B cell (primary cell): ENCODE data around the gene TNFRSF1A. TPM values are rescaled to one million over a fixed set of nuclear protein-coding genes. Genes with fewer than 3 reads are reported as not detected.

Experiments
- ATAC-seq: fragments of 200-7000 bp; cut with Tn5 transposase; one replicate; pipeline ENCODE4 v1.10.0; 2021; ENCODE audit warnings: low read depth, mild to moderate bottlenecking, moderate number of reproducible peaks, moderate library complexity
- CTCF ChIA-PET: fragments of 350-600 bp; sonication (Branson Sonifier 250); formaldehyde crosslinking; loops from one replicate; lab custom pipeline; 2021; ENCODE audit warnings: antibody characterized with exemption, inconsistent platforms; lab: Charles Lee
- POLR2A ChIA-PET: fragments of 350-600 bp; sonication (Branson Sonifier 250); formaldehyde crosslinking; loops from one replicate; lab custom pipeline; 2021; ENCODE audit warnings: antibody characterized with exemption; lab: Charles Lee
- DNase-seq: peaks from one replicate; pipeline ENCODE4 v3.0.0; 2013
- H2AFZ ChIP-seq: 2 replicates; pipeline ENCODE4 v1.6.1; 2012; ENCODE audit warnings: mild to moderate bottlenecking, low read depth, low read length; ENCODE audit not compliant: insufficient read depth, poor library complexity, severe bottlenecking
- H3K27ac ChIP-seq, 2 donors: 1 replicate in 1 of 2; 2 replicates in 1 of 2; pipeline ENCODE4 v1.5.1; 2012 to 2013; ENCODE audit warnings: low read length in 2 of 2, mild to moderate bottlenecking in 2 of 2, moderate library complexity in 1 of 2
- H3K27me3 ChIP-seq, 4 experiments: fragments of 200-600 bp in 1 of 4; sonication (generic) in 1 of 4; replicated peaks in 1 of 4; 1 replicate in 2 of 4; 2 replicates in 2 of 4; pipeline versions ENCODE4 v1.6.1 to v1.7.0; 2013 to 2016; ENCODE audit warnings: low read length in 3 of 4, mild to moderate bottlenecking in 2 of 4, mixed read lengths in 1 of 4, moderate library complexity in 1 of 4; ENCODE audit not compliant: insufficient read depth in 4 of 4, control insufficient read depth in 3 of 4; ENCODE audit errors: control extremely low read depth in 1 of 4
- H3K36me3 ChIP-seq, 2 experiments: replicated peaks in 1 of 2; 1 replicate in 1 of 2; 2 replicates in 1 of 2; pipeline versions ENCODE4 v1.6.1 to v1.7.1; 2013; ENCODE audit warnings: low read length in 1 of 2; ENCODE audit not compliant: insufficient read depth in 2 of 2, control insufficient read depth in 1 of 2; ENCODE audit errors: control extremely low read depth in 1 of 2, extremely low read depth in 1 of 2
- H3K4me1 ChIP-seq, 2 donors: fragments of 200-600 bp in 1 of 2; sonication (generic) in 1 of 2; 1 replicate in 1 of 2; 2 replicates in 1 of 2; pipeline versions ENCODE4 v1.5.1 to v1.6.1; 2013 to 2017; ENCODE audit warnings: low read length in 2 of 2; ENCODE audit not compliant: control insufficient read depth in 2 of 2, insufficient read depth in 2 of 2
- H3K4me2 ChIP-seq: replicated peaks from 2 replicates; pipeline ENCODE3; 2012; ENCODE audit warnings: mild to moderate bottlenecking, low read depth, low read length; ENCODE audit not compliant: poor library complexity, severe bottlenecking
- H3K4me3 ChIP-seq, 5 experiments: fragments of 200-600 bp in 1 of 5; sonication (generic) in 1 of 5; 1 replicate in 3 of 5; 2 replicates in 2 of 5; pipeline versions ENCODE4 v1.5.1 to v1.7.0; 2011 to 2016; ENCODE audit warnings: low read length in 4 of 5, mild to moderate bottlenecking in 4 of 5, low read depth in 2 of 5, control low read depth in 1 of 5, moderate library complexity in 1 of 5; ENCODE audit not compliant: insufficient read depth in 1 of 5; ENCODE audit errors: control extremely low read depth in 1 of 5, extremely low read depth in 1 of 5
- H3K79me2 ChIP-seq: fragments of 200-600 bp; sonication (generic); one replicate; pipeline ENCODE4 v1.6.0; 2016; ENCODE audit warnings: low read length; ENCODE audit not compliant: control insufficient read depth, insufficient read depth
- H3K9ac ChIP-seq: fragments of 200-600 bp; sonication (generic); 2 replicates; pipeline ENCODE4 v1.6.1; 2017; ENCODE audit warnings: mild to moderate bottlenecking, low read length, moderate library complexity
- H3K9me3 ChIP-seq, 3 donors: one replicate each; pipeline versions ENCODE4 v1.6.1 to v1.7.1; 2013; ENCODE audit warnings: low read length in 2 of 3; ENCODE audit not compliant: control insufficient read depth in 2 of 3, insufficient read depth in 1 of 3; ENCODE audit errors: control extremely low read depth in 1 of 3
- H4K20me1 ChIP-seq: 2 replicates; pipeline ENCODE4 v1.6.0; 2012; ENCODE audit warnings: mild to moderate bottlenecking, low read length; ENCODE audit not compliant: insufficient read depth, control insufficient read depth, poor library complexity, severe bottlenecking
- H3K27ac Mint-ChIP-seq: one replicate; pipeline ENCODE4 v1.8.0; 2021; ENCODE audit warnings: mixed read lengths
- H3K27me3 Mint-ChIP-seq: one replicate; pipeline ENCODE4 v1.8.0; 2021; ENCODE audit warnings: mixed read lengths
- H3K4me1 Mint-ChIP-seq: one replicate; pipeline ENCODE4 v1.8.0; 2021; ENCODE audit warnings: mixed read lengths
- H3K4me3 Mint-ChIP-seq: one replicate; pipeline ENCODE4 v1.8.0; 2021; ENCODE audit warnings: mixed read lengths
- H3K9me3 Mint-ChIP-seq: one replicate; pipeline ENCODE4 v1.8.0; 2022; ENCODE audit warnings: mixed read lengths; ENCODE audit not compliant: insufficient read depth
- EZH2 ChIP-seq: IDR thresholded peaks from 2 replicates; pipeline ENCODE4 v1.6.1; 2012; ENCODE audit warnings: borderline replicate concordance, low read depth, mild to moderate bottlenecking, moderate library complexity, low read length; ENCODE audit not compliant: insufficient read depth, poor library complexity, severe bottlenecking
- WGBS: methylation state at CpG from one replicate; pipeline ENCODE4 v1.1.5; 2013; ENCODE audit warnings: missing lambda C conversion rate; ENCODE audit not compliant: insufficient coverage; 5-methylcytosine and 5-hydroxymethylcytosine counted together
- intact Hi-C: fragments of 100-400 bp; cut with micrococcal nuclease; formaldehyde crosslinking; loops from one replicate; pipeline ENCODE4 v1.10.0; 2022
- polyA plus RNA-seq: library from polyadenylated mRNA; depleted of rRNA; stranded (reverse); fragments of >200 nt; gene quantifications from 2 replicates; pipeline ENCODE4 v1.2.3, GENCODE V29; 2012
- total RNA-seq, 2 donors: library from RNA; stranded (reverse); fragments of 120-200 nt in 1 of 2; gene quantifications; 1 replicate in 1 of 2; 2 replicates in 1 of 2; pipeline versions ENCODE4 v1.2.3 to v1.2.4, GENCODE V29; 2013 to 2022
- TF ChIP-seq, protein P1 (sequence below): fragments of 200-600 bp; IDR thresholded peaks from one replicate; pipeline ENCODE4 v1.8.0; 2022; ENCODE audit warnings: antibody characterized with exemption, mild to moderate bottlenecking

TNFRSF1A gene
- total and polyA plus RNA-seq, 2 donors (not counting 1 experiment from before 2014, with no cell fraction given): 0.59 to 1.6 TPM

DNA sequence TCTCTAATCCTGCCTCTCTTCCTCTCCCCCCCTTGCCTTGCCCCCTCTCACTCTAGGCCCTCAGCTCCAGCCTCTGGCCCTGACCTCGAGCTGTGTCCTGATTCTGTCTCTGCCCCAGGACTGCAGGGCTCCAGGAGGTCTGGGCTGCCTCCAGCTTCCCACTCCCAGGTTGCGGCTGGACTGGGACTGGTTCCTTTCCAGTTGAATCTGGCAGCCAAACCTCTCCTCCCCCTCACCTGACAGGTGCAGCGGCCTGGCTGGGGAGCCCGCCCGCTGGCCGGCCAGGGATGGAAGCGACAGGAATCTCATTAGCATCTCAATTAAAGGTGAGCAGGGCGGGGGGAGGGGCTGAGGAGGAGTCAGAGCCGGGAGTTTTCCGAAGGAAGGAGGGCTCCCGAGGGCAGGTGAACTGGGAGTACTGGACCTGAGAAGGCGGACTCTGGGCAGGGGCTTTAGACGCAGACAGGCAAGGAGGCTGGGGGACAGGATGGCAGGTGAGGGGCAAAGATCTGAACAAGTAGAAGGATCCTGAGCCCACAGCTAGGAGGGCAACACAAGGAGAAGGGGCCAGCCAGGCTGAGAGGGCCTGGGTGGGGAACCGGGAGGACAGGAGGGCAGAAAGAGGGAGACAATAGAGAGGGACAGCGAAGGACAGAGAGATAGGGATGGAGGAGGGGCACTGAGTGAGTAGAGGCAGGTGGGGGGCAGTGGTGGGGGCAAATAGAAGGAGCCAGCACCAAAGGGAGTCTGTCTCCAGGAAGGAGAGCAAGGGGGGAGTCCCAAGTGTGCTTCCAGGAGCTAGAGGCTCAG lies 33.6 kb upstream of the TNFRSF1A start, which contains the start of gene SCNN1A:
SCNN1A (minus strand) TSS at position 295 of the 810 bp plus-strand sequence. CDS start 780 bp downstream, outside the sequence.
- H3K4me3 ChIP-seq: no peak within 1 kb of the TSS
- no peak within 1 kb of the TSS for H3K27ac ChIP-seq
- H3K4me3 Mint-ChIP-seq: no peak within 1 kb of the TSS
- H3K4me1 ChIP-seq: no peaks in the 10 kb centered on the region
- H3K4me1 Mint-ChIP-seq: no peaks in the 10 kb centered on the region
- H3K9me3 ChIP-seq: peaks cover 0 to 3% (median 0%) of the 10 kb centered on the region in 3 donors
- intact Hi-C loops: no loop called here
- WGBS: 86% methylated on average over 11 of the region's 15 CpGs
- H3K36me3 ChIP-seq: no peaks in the 10 kb centered on the region
- no peak within 1 kb of the TSS for H2AFZ ChIP-seq
- POLR2A ChIA-PET: no interaction called here
- H3K27ac Mint-ChIP-seq: no peak within 1 kb of the TSS
- no peaks in the 10 kb centered on the region for H3K79me2 ChIP-seq
- peaks cover 0 to 48% (median 19%) of the 10 kb centered on the region in 4 experiments for H3K27me3 ChIP-seq
- DNase-seq (no peak), ATAC-seq (no peak)
- H3K9ac ChIP-seq: no peak within 1 kb of the TSS
- H3K4me2 ChIP-seq: no peak within 1 kb of the TSS
- H3K27me3 Mint-ChIP-seq: peaks cover 65% of the 10 kb centered on the region
- TF ChIP-seq EZH2: no peak
- TF ChIP-seq, protein P1, sequence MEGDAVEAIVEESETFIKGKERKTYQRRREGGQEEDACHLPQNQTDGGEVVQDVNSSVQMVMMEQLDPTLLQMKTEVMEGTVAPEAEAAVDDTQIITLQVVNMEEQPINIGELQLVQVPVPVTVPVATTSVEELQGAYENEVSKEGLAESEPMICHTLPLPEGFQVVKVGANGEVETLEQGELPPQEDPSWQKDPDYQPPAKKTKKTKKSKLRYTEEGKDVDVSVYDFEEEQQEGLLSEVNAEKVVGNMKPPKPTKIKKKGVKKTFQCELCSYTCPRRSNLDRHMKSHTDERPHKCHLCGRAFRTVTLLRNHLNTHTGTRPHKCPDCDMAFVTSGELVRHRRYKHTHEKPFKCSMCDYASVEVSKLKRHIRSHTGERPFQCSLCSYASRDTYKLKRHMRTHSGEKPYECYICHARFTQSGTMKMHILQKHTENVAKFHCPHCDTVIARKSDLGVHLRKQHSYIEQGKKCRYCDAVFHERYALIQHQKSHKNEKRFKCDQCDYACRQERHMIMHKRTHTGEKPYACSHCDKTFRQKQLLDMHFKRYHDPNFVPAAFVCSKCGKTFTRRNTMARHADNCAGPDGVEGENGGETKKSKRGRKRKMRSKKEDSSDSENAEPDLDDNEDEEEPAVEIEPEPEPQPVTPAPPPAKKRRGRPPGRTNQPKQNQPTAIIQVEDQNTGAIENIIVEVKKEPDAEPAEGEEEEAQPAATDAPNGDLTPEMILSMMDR: no peak
- CTCF ChIA-PET: no interaction called here
- H4K20me1 ChIP-seq: no peaks in the 10 kb centered on the region
- no peaks in the 10 kb centered on the region for H3K9me3 Mint-ChIP-seq

GRCh38 chr12:6374786-6375160 lies 32.9 kb upstream of the TNFRSF1A start:
- H3K4me3 Mint-ChIP-seq: no peak overlapping the region
- Histone ChIP-seq H3K27ac (no peak overlapping the region), H2AFZ (no peak overlapping the region), H3K9me3 (peaks cover 0 to 3% (median 0%) of the 10 kb centered on the region in 3 donors), H3K27me3 (peaks cover 0 to 48% (median 19%) of the 10 kb centered on the region in 4 experiments), H3K9ac (no peak overlapping the region), H3K36me3 (no peaks in the 10 kb centered on the region), H3K4me2 (no peak overlapping the region), H3K4me1 (no peaks in the 10 kb centered on the region), H3K4me3 (no peak overlapping the region), H3K79me2 (no peaks in the 10 kb centered on the region), H4K20me1 (no peaks in the 10 kb centered on the region)
- H3K9me3 Mint-ChIP-seq: no peaks in the 10 kb centered on the region
- DNase-seq: no peak
- H3K4me1 Mint-ChIP-seq: no peaks in the 10 kb centered on the region
- H3K27ac Mint-ChIP-seq: no peak overlapping the region
- 89% methylated on average over 7 of the region's 7 CpGs for WGBS
- POLR2A ChIA-PET: no interaction called here
- TF ChIP-seq, protein P1: no peak
- TF ChIP-seq EZH2: no peak
- CTCF ChIA-PET: no interaction called here
- intact Hi-C loops: no loop called here
- H3K27me3 Mint-ChIP-seq: peaks cover 61% of the 10 kb centered on the region
- ATAC-seq: no peak
